ENCODE data around the gene RPTOR.

Gene RPTOR

GRCh38 chr17:80845069-80845862, 300.6 kb downstream of the RPTOR start:
- Mint-ChIP-seq H3K36me3 (ENCODE audit: low read depth) (peaks cover 64% of the 10 kb centered on the region), H3K27me3 (no peaks in the 10 kb centered on the region), H3K27ac (peak overlapping the region; percentile 1), H3K4me1 (ENCODE audit: low read depth) (peaks cover 13% of the 10 kb centered on the region), H3K9me3 (no peaks in the 10 kb centered on the region), H3K4me3 (no peak overlapping the region)
- intact Hi-C loops (cut with micrococcal nuclease): no loop called here

- intact Hi-C loops (cut with micrococcal nuclease): no loop called here
- Mint-ChIP-seq H3K27ac (peak overlapping the region; percentile 1), H3K4me1 (ENCODE audit: low read depth) (peaks cover 13% of the 10 kb centered on the region), H3K27me3 (no peaks in the 10 kb centered on the region), H3K9me3 (no peaks in the 10 kb centered on the region), H3K4me3 (no peak overlapping the region), H3K36me3 (ENCODE audit: low read depth) (peaks cover 67% of the 10 kb centered on the region)
Observed at GRCh38 chr17:80845863-80846671, 301.4 kb downstream of the RPTOR start.

- Mint-ChIP-seq H3K36me3 (ENCODE audit: low read depth) (peaks cover 67% of the 10 kb centered on the region), H3K27ac (no peak overlapping the region), H3K27me3 (no peaks in the 10 kb centered on the region), H3K4me3 (no peak overlapping the region), H3K9me3 (no peaks in the 10 kb centered on the region), H3K4me1 (ENCODE audit: low read depth) (peaks cover 13% of the 10 kb centered on the region)
- intact Hi-C loops (cut with micrococcal nuclease): no loop called here
Observed at GRCh38 chr17:80846932-80847331, 302.3 kb downstream of the RPTOR start.

DNA sequence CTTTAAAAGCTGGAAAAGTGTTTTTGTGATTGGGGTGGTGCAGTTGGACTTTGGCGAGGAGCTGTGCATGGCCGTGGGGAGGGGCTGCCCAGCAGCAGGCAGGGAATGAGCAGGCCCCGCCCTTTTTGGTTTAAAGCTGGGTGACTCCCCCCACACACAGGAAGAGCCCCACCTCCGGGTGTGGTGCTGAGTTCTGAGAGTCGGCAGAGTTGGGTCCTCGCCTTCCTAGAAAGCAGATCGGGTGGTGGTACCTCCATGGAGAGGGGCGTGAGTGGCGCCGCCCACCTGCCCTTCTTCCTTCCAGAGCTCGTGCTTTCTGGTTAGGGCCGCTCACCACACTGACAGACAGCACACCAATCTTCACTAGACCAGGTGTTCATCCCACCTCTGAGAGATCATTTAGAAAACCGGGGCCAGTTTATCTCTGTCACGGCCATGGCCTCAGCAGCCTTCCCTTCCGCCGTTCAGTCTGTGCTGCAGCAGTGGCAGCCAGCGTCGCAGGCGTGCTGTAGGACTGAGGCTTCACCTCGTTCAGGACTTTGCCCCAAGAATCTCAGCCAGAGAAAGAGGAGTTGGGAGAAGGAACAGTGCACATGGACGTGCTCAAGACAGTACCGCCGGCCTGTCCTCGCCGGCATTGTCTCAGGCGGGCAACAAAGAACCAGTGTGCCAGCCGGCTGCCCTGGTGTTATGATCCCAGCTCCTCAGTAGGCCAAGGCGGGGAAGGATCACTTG, 303.0 kb downstream of the RPTOR start:
- Mint-ChIP-seq H3K27me3 (no peaks in the 10 kb centered on the region), H3K27ac (no peak overlapping the region), H3K36me3 (ENCODE audit: low read depth) (peaks cover 71% of the 10 kb centered on the region), H3K4me3 (no peak overlapping the region), H3K9me3 (no peaks in the 10 kb centered on the region), H3K4me1 (ENCODE audit: low read depth) (peaks cover 13% of the 10 kb centered on the region)
- intact Hi-C loops (cut with micrococcal nuclease): no loop called here

GRCh38 chr17:80848449-80849102, 303.9 kb downstream of the RPTOR start:
- Mint-ChIP-seq H3K4me1 (ENCODE audit: low read depth) (peaks cover 22% of the 10 kb centered on the region), H3K36me3 (ENCODE audit: low read depth) (peaks cover 77% of the 10 kb centered on the region)
- intact Hi-C loops (cut with micrococcal nuclease): no loop called here

DNA sequence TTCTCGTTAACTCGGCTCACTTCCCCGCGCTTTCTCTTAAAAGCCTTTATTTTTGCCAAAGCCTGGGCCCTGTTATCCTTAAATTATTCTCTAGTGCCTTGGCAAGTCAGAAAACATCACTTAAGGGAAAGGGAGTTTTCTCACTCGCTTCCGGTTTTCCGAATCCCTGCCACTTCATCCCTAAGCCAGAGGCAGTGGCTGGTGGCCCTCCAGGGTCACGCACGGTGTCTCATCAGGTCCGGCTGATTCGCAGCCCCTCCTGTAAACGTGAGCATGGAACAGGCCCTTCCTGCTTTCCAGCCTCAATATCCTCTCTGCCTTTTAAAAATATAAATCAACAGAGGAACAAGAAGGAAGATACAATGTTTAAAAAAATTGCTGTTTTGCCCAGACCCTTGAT, 304.5 kb downstream of the RPTOR start:
- no peaks in the 10 kb centered on the region for H3K9me3 Mint-ChIP-seq
- H3K4me3 Mint-ChIP-seq: no peak overlapping the region
- peaks cover 23% of the 10 kb centered on the region for H3K4me1 Mint-ChIP-seq (ENCODE audit: low read depth)
- intact Hi-C loops (cut with micrococcal nuclease): no loop called here
- no peaks in the 10 kb centered on the region for H3K27me3 Mint-ChIP-seq
- no peak overlapping the region for H3K27ac Mint-ChIP-seq
- peaks cover 77% of the 10 kb centered on the region for H3K36me3 Mint-ChIP-seq (ENCODE audit: low read depth)

More at GRCh38 chr17:80848449-80849102, 303.9 kb downstream of the RPTOR start:
- Mint-ChIP-seq H3K4me3 (no peak overlapping the region), H3K9me3 (no peaks in the 10 kb centered on the region), H3K27ac (no peak overlapping the region), H3K27me3 (no peaks in the 10 kb centered on the region)

- no peaks in the 10 kb centered on the region for H3K9me3 Mint-ChIP-seq
- H3K4me3 Mint-ChIP-seq: no peak overlapping the region
- H3K27me3 Mint-ChIP-seq: no peaks in the 10 kb centered on the region
- H3K4me1 Mint-ChIP-seq (ENCODE audit: low read depth): peaks cover 23% of the 10 kb centered on the region
- intact Hi-C loops (cut with micrococcal nuclease): no loop called here
- H3K27ac Mint-ChIP-seq: no peak overlapping the region
- peaks cover 70% of the 10 kb centered on the region for H3K36me3 Mint-ChIP-seq (ENCODE audit: low read depth)
Observed at GRCh38 chr17:80850109-80850508, 305.5 kb downstream of the RPTOR start.

DNA sequence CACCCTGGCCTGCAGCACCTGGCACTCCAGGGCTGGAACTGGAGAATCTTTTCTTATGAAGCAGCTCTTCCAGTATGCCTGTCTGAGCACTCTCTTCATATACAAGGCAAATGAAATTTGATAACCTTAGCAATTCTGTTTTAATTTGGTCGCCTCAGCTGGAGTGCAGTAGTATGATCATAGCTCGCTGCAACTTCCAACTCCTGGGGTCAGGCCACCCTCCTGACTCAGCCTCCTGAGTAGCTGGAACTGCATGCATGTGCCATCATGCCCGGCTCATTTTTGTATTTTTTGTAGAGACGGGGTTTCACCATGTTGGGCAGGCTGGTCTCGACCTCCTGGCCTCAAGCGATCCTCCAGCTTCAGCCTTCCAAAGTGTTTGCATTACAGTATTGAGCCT, 306.2 kb downstream of the RPTOR start:
- Mint-ChIP-seq H3K9me3 (no peaks in the 10 kb centered on the region), H3K4me3 (no peak overlapping the region), H3K4me1 (ENCODE audit: low read depth) (peaks cover 27% of the 10 kb centered on the region), H3K27me3 (no peaks in the 10 kb centered on the region), H3K36me3 (ENCODE audit: low read depth) (peaks cover 69% of the 10 kb centered on the region), H3K27ac (no peak overlapping the region)
- intact Hi-C loops (cut with micrococcal nuclease): no loop called here

GRCh38 chr17:80851277-80851925, 306.8 kb downstream of the RPTOR start:
- Mint-ChIP-seq H3K27ac (no peak overlapping the region), H3K4me3 (no peak overlapping the region), H3K9me3 (no peaks in the 10 kb centered on the region), H3K4me1 (ENCODE audit: low read depth) (peaks cover 33% of the 10 kb centered on the region), H3K27me3 (no peaks in the 10 kb centered on the region), H3K36me3 (ENCODE audit: low read depth) (peaks cover 69% of the 10 kb centered on the region)
- intact Hi-C loops (cut with micrococcal nuclease): no loop called here

DNA sequence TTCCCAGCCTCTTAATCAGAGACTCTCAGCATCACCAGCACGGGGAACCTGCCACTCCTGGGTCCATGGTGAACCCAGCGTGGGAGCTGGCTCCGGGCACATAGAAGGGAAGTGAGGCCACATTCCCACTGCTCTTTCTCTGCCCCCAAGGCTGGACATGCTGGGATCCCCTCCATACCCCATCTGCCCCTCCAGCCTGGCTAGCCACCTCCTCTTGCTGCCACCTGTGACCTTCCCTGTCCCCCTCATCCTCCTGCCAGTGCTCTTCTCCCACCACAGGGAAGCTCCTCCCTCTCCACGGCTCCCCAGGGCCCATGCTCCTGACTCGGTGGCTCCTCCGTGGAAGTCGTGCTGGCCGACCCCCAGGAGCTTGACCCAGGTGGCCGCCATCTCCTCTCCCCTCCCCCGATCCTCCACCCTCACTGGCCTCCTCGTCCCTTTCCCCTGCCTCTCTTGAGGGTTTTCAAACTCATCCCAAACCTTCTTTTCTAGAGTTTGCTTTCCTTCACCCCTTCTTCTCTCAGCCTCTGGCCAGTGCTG, 307.9 kb downstream of the RPTOR start:
- Mint-ChIP-seq H3K4me1 (ENCODE audit: low read depth) (peaks cover 33% of the 10 kb centered on the region), H3K27ac (no peak overlapping the region), H3K27me3 (no peaks in the 10 kb centered on the region), H3K36me3 (ENCODE audit: low read depth) (peaks cover 67% of the 10 kb centered on the region), H3K4me3 (no peak overlapping the region), H3K9me3 (no peaks in the 10 kb centered on the region)
- intact Hi-C loops (cut with micrococcal nuclease): no loop called here

DNA sequence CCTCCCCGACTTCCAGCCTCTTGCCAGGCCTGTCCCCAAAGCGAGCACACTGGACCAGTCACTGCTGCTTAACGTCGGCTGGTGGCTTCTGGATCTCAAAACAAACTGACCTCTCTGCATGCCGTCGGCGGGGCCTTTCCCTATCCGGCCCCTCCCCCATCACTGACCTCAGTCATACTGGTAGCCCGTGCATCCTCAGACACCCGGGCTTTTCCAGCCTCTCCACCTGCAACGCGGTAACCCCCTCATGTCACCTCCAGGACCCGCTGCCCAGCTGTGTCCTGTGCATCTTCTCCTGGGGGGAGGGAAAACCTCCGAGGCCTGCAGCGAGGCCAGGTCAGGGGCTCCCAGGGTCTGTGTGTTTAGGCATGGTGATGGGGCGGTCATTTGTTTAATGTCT, 308.4 kb downstream of the RPTOR start:
- Mint-ChIP-seq H3K9me3 (no peaks in the 10 kb centered on the region), H3K36me3 (ENCODE audit: low read depth) (peaks cover 67% of the 10 kb centered on the region), H3K4me1 (ENCODE audit: low read depth) (peaks cover 35% of the 10 kb centered on the region), H3K27me3 (no peaks in the 10 kb centered on the region), H3K4me3 (no peak overlapping the region), H3K27ac (no peak overlapping the region)
- intact Hi-C loops (cut with micrococcal nuclease): no loop called here

- Mint-ChIP-seq H3K36me3 (ENCODE audit: low read depth) (peaks cover 67% of the 10 kb centered on the region), H3K4me1 (ENCODE audit: low read depth) (peaks cover 42% of the 10 kb centered on the region), H3K27me3 (no peaks in the 10 kb centered on the region), H3K4me3 (no peak overlapping the region), H3K27ac (no peak overlapping the region), H3K9me3 (no peaks in the 10 kb centered on the region)
- intact Hi-C loops (cut with micrococcal nuclease): no loop called here
Observed at GRCh38 chr17:80854220-80854619, 309.6 kb downstream of the RPTOR start.
